Skeletal muscle tissue (tissue), 4 donors: ENCODE data around the gene KRTAP4-12. TPM values are rescaled to one million over a fixed set of nuclear protein-coding genes. Genes with fewer than 3 reads are reported as not detected.
"Not testable (repeated sequence)": the region's sequence is repeated elsewhere in the genome, so short reads cannot be mapped to it uniquely, and the experiment has no call there.

Source experiments
- H3K27ac ChIP-seq: one replicate; pipeline ENCODE4 v1.7.0; 2013; ENCODE audit warnings: mild to moderate bottlenecking, low read depth, low read length, inconsistent platforms
- H3K27me3 ChIP-seq, 3 donors: one replicate each; pipeline ENCODE4 v1.7.0; 2013; ENCODE audit warnings: low read length in 3 of 3; ENCODE audit not compliant: control insufficient read depth in 3 of 3, insufficient read depth in 3 of 3
- H3K36me3 ChIP-seq, 3 donors: one replicate each; pipeline ENCODE4 v1.7.0; 2013; ENCODE audit warnings: low read length in 3 of 3; ENCODE audit not compliant: control insufficient read depth in 3 of 3, insufficient read depth in 3 of 3
- H3K4me1 ChIP-seq, 3 donors: one replicate each; pipeline ENCODE4 v1.7.0; 2013; ENCODE audit warnings: low read length in 3 of 3, mild to moderate bottlenecking in 3 of 3; ENCODE audit not compliant: control insufficient read depth in 3 of 3, insufficient read depth in 3 of 3
- H3K4me3 ChIP-seq, 3 donors: one replicate each; pipeline ENCODE4 v1.7.0; 2013; ENCODE audit warnings: low read length in 3 of 3
- H3K9ac ChIP-seq, 3 donors: one replicate each; pipeline ENCODE4 v1.7.0; 2013; ENCODE audit warnings: low read length in 3 of 3, mild to moderate bottlenecking in 3 of 3, moderate library complexity in 2 of 3, low read depth in 1 of 3
- H3K9me3 ChIP-seq, 3 donors: one replicate each; pipeline ENCODE4 v1.7.0; 2013; ENCODE audit warnings: low read length in 3 of 3; ENCODE audit not compliant: control insufficient read depth in 3 of 3
- total RNA-seq: library from RNA; depleted of rRNA; stranded (reverse); fragments of >200 nt; gene quantifications from one replicate; pipeline ENCODE4 v1.2.3, GENCODE V29; 2014
- donor health status: Osteomylitis.

The KRTAP4-12 gene
- total RNA-seq, 1 donor from 2014 or later: not detected

- Histone ChIP-seq H3K27ac (no peak within 1 kb of the TSS), H3K9ac (no peak within 1 kb of the TSS), H3K4me3 (no peak within 1 kb of the TSS), H3K36me3 (no peaks in the 10 kb centered on the region), H3K4me1 (no peaks in the 10 kb centered on the region), H3K27me3 (peaks cover 0 to 3% (median 2%) of the 10 kb centered on the region in 3 donors), H3K9me3 (no peaks in the 10 kb centered on the region)
Measured at GRCh38 chr17:41149652-41149985, 25.6 kb upstream of the KRTAP4-12 start, which contains the start of gene KRTAP4-5. Gene KRTAP4-5, minus strand, starts transcription at chr17:41149825. Its CDS starts 58 bp downstream, at chr17:41149767.

- not testable (repeated sequence) for H3K4me1 ChIP-seq, H3K4me3 ChIP-seq, H3K9me3 ChIP-seq, H3K9ac ChIP-seq, H3K36me3 ChIP-seq, H3K27me3 ChIP-seq, H3K27ac ChIP-seq
Measured at GRCh38 chr17:41148971-41149651, 25.1 kb upstream of the KRTAP4-12 start.

GRCh38 chr17:41147531-41148204, 23.7 kb upstream of the KRTAP4-12 start:
- H3K27me3 ChIP-seq: no peaks in the 10 kb centered on the region
- no peak overlapping the region for H3K9ac ChIP-seq
- H3K4me1 ChIP-seq: no peaks in the 10 kb centered on the region
- H3K27ac ChIP-seq: no peak overlapping the region
- H3K4me3 ChIP-seq: no peak overlapping the region
- H3K9me3 ChIP-seq: peaks cover 0 to 5% (median 0%) of the 10 kb centered on the region in 3 donors
- H3K36me3 ChIP-seq: no peaks in the 10 kb centered on the region

GRCh38 chr17:41145261-41145660, 21.3 kb upstream of the KRTAP4-12 start:
- no peaks in the 10 kb centered on the region for H3K4me1 ChIP-seq
- no peak overlapping the region for H3K4me3 ChIP-seq
- H3K27me3 ChIP-seq: no peaks in the 10 kb centered on the region
- no peak overlapping the region for H3K27ac ChIP-seq
- peaks cover 0 to 5% (median 0%) of the 10 kb centered on the region in 3 donors for H3K9me3 ChIP-seq
- H3K36me3 ChIP-seq: no peaks in the 10 kb centered on the region
- H3K9ac ChIP-seq: no peak overlapping the region

- no peak overlapping the region for H3K4me3 ChIP-seq
- H3K4me1 ChIP-seq: no peaks in the 10 kb centered on the region
- no peak overlapping the region for H3K9ac ChIP-seq
- H3K27me3 ChIP-seq: peaks cover 0 to 2% (median under 1%) of the 10 kb centered on the region in 3 donors
- no peaks in the 10 kb centered on the region for H3K36me3 ChIP-seq
- peaks cover 0 to 5% (median 0%) of the 10 kb centered on the region in 3 donors for H3K9me3 ChIP-seq
- H3K27ac ChIP-seq: no peak overlapping the region
Measured at GRCh38 chr17:41144846-41145245, 20.9 kb upstream of the KRTAP4-12 start.

- peaks cover 0 to 4% (median 3%) of the 10 kb centered on the region in 3 donors for H3K27me3 ChIP-seq
Measured at GRCh38 chr17:41141361-41141760, 17.4 kb upstream of the KRTAP4-12 start.

GRCh38 chr17:41140360-41141131, 16.6 kb upstream of the KRTAP4-12 start, which contains the start of gene KRTAP4-6:
Gene KRTAP4-6, minus strand, starts transcription at chr17:41140544. Its CDS starts 57 bp downstream, at chr17:41140487.
- no peak within 1 kb of the TSS for H3K27ac ChIP-seq
- H3K27me3 ChIP-seq: peaks cover 0 to 4% (median 3%) of the 10 kb centered on the region in 3 donors
- no peak within 1 kb of the TSS for H3K4me3 ChIP-seq
- H3K9ac ChIP-seq: no peak within 1 kb of the TSS
- no peaks in the 10 kb centered on the region for H3K36me3 ChIP-seq
- peaks cover 0 to 5% (median 0%) of the 10 kb centered on the region in 3 donors for H3K9me3 ChIP-seq
- no peaks in the 10 kb centered on the region for H3K4me1 ChIP-seq

More at GRCh38 chr17:41141361-41141760, 17.4 kb upstream of the KRTAP4-12 start:
- Histone ChIP-seq H3K27ac (no peak overlapping the region), H3K4me3 (no peak overlapping the region), H3K36me3 (no peaks in the 10 kb centered on the region), H3K9me3 (peaks cover 0 to 5% (median 0%) of the 10 kb centered on the region in 3 donors), H3K9ac (no peak overlapping the region), H3K4me1 (no peaks in the 10 kb centered on the region)

- H3K27me3 ChIP-seq, H3K9me3 ChIP-seq, H3K4me3 ChIP-seq, H3K4me1 ChIP-seq, H3K27ac ChIP-seq, H3K9ac ChIP-seq, H3K36me3 ChIP-seq: not testable (repeated sequence)
Measured at GRCh38 chr17:41139865-41140264, 15.9 kb upstream of the KRTAP4-12 start.

- no peaks in the 10 kb centered on the region for H3K4me1 ChIP-seq
- no peak overlapping the region for H3K9ac ChIP-seq
- H3K27me3 ChIP-seq: no peaks in the 10 kb centered on the region
- no peak overlapping the region for H3K27ac ChIP-seq
- no peak overlapping the region for H3K4me3 ChIP-seq
- no peaks in the 10 kb centered on the region for H3K36me3 ChIP-seq
- no peaks in the 10 kb centered on the region for H3K9me3 ChIP-seq
Measured at GRCh38 chr17:41133880-41134735, 10.1 kb upstream of the KRTAP4-12 start.
